ENCODE measurements around the gene PCID2. TPM values are rescaled to one million over a fixed set of nuclear protein-coding genes. Genes with fewer than 3 reads are reported as not detected.
"Not testable (repeated sequence)": the region's sequence is repeated elsewhere in the genome, so short reads cannot be mapped to it uniquely, and the experiment has no call there.

PCID2 gene
- total RNA-seq = 10 to 100 TPM; 44.8 to 45.8 (median 44.8) TPM

DNA sequence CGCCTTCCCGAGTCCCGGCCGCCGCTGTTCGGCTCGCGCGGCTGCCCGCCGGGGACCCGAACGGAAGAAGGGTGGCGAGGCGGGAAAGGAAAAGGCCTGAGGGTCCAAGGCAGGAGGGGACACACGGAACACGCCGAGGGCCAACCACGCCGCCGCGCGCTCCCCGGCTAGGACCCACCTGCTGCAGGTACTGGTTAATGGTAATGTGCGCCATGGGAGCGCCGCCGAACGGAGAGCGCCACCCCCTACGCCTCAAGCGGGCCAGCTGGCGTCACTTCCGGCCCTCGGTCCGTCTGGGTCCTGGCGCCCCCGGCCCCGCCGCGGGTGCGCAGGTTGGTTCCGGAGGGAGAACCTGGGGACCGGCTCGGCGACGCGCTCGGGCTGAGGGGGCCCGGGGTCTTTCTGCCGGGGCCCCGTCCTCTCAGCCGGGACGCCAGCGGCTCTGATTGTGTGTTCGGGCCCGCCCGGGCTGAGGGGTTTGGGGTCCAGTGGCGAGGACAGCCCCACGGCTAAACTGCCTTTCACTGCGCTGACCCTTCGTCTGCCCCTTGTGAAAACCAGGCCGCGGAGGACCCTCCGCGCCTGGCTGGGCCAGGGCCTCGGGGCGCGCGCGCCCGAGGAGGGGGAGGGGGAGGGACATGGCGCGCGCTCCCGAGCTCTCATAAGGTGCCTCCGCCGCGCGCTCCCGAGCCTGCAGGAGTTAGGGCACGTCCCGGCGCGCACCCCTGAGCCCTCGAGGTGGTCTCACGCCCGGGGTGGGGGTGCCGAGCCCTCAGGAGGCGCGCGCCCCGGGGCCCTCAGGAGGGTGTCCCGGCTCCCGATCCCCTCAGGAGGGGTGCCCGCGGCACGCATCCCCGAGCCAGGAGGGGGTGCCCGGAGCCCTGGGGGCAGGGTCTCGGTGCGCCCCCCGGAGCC lies at the start of gene PCID2:
Gene PCID2 (minus strand): TSS at position 249 of the 915 bp plus-strand sequence. CDS start 35 bp downstream, at position 214.
- DNase-seq (ENCODE audit: low spot score) = peak; percentile 57
- peak; percentile 90 for ATAC-seq (ENCODE audit: low FRiP score)
- TF ChIP-seq, protein P1, sequence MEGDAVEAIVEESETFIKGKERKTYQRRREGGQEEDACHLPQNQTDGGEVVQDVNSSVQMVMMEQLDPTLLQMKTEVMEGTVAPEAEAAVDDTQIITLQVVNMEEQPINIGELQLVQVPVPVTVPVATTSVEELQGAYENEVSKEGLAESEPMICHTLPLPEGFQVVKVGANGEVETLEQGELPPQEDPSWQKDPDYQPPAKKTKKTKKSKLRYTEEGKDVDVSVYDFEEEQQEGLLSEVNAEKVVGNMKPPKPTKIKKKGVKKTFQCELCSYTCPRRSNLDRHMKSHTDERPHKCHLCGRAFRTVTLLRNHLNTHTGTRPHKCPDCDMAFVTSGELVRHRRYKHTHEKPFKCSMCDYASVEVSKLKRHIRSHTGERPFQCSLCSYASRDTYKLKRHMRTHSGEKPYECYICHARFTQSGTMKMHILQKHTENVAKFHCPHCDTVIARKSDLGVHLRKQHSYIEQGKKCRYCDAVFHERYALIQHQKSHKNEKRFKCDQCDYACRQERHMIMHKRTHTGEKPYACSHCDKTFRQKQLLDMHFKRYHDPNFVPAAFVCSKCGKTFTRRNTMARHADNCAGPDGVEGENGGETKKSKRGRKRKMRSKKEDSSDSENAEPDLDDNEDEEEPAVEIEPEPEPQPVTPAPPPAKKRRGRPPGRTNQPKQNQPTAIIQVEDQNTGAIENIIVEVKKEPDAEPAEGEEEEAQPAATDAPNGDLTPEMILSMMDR (IDR thresholded peaks at IDR 0.05) = no peak

- DNase-seq (ENCODE audit: low spot score); ATAC-seq (ENCODE audit: low FRiP score): not testable (repeated sequence)
These were observed 49.4 kb upstream of the PCID2 start for GRCh38 chr13:113257908-113258307.

DNA sequence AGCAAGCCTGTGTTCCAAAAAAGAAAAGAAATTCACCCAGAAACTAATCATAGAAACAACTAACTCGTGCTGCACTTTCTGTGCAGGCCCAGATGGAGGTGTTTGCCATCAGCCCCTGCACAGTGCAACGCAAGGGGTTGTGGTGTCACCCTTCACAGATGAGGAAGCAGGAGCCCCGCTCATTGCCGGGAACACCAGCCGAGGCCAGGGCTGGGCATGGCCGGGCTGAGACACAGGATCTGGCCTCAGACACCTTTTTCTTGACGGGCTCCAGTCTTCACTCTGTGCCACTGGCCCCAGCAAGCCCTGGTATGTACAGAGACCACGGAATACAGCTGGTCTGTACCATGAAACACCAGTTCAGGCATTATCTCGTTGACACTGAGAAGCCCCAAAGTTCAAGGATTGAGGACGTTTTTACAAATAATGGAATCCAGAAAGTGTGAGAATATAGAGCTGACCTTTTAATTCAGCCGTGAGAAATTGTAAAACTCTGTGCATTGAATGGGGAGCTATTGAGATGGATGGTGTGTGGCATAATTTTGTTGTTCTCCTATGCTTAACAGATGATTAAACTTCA lies 44.1 kb upstream of the PCID2 start:
- DNase-seq (ENCODE audit: low spot score) = no peak
- TF ChIP-seq, protein P1 (IDR thresholded peaks at IDR 0.05) = no peak
- ATAC-seq (ENCODE audit: low FRiP score) = no peak

DNA sequence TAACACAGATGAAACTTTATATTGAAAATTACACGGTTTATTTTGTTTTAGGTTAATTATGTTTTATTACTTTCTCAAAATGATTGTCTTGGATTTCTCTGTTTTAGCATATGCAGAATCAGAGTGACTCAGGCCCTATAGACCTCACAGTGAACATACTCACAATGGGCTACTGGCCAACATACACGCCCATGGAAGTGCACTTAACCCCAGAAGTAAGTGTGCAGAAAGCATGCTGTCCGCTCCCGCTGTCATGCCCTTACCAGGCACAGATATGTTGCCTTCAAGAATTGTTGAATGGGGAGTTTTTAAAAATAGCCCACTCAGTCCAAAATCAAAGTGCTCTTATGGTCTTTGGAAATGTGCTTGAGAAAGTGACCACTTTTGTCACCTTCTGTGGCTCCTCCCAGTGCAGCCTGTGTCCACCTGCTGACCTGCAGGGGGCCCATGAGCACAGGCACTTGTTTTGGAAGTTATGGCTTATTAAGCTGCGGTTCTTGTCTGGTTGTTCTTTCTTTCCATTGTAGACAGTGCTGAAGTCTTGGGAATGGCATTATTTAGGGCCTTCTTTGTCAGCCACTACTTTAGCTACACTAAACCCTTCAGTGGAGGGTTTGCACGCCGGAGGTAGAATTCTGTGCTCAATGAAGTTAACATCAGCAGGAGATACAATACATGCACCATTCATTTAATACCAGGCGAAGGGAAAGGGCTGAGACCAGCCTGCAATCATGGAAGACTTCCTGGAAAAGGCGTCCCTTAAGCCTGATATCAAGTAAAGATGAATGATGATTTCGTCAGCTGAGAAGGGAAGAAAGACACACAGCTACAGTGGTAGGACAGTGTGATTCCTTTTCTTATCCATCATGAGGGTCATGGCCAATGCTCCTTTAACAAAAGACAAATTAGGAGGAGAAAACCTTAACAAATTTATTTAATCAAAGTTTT lies 37.7 kb upstream of the PCID2 start:
- DNase-seq (ENCODE audit: low spot score) (no peak), ATAC-seq (ENCODE audit: low FRiP score) (no peak)
- TF ChIP-seq, protein P1 (IDR thresholded peaks at IDR 0.05) = no peak

- no peak for DNase-seq (ENCODE audit: low spot score)
- TF ChIP-seq, protein P1 (IDR thresholded peaks at IDR 0.05) = no peak
These were observed 35.4 kb upstream of the PCID2 start for GRCh38 chr13:113243847-113244246.

DNA sequence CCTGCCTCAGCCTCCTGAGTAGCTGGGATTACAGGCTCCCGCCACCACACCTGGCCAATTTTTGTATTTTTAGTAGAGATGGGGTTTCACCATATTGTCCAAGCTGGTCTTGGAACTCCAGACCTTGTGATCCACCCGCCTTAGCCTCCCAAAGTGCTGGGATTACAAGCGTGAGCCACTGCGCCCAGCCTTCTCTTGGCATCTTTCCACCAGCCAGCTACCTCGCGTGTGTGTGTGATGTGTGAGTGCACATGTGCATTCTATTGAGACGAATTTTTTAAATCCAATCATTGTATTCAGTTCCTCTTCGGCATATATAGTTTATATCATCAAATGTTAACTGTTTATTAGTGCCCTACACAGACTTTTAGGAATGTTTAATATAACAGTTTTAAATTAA lies 33.2 kb upstream of the PCID2 start:
- not testable (repeated sequence) for DNase-seq (ENCODE audit: low spot score); ATAC-seq (ENCODE audit: low FRiP score)

More at GRCh38 chr13:113243847-113244246, 35.4 kb upstream of the PCID2 start:
- ATAC-seq (ENCODE audit: low FRiP score) = no peak

DNA sequence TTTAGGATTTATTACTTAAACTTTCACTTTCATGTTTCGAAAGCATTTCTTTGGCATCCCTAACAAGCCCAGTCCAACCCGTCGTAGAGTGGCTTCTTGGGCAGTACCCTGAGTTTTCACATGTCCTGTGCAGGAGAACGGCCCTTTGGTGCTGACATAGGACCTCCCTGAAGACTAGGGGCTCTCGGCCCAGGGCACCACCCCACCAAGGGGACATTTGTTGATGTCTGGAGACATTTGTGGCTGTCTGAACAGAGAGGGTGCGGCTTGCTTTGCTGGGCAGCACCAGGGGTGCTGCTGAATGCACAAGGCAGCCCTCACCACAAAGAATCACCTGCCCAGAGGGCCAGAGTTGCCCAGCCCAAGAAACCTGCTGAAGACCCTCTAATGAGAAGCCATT lies 31.5 kb upstream of the PCID2 start:
- DNase-seq (ENCODE audit: low spot score) (no peak), ATAC-seq (ENCODE audit: low FRiP score) (no peak)
- TF ChIP-seq, protein P1 (IDR thresholded peaks at IDR 0.05) = no peak

All from omental fat pad (tissue), 4 donors.